H9 (cell line): ENCODE measurements around the gene NKAIN2. TPM values are rescaled to one million over a fixed set of nuclear protein-coding genes. Genes with fewer than 3 reads are reported as not detected.

Experiments
- DNase-seq: peaks from one replicate; pipeline ENCODE4 v3.0.0-alpha.2; 2017
- H2AFZ ChIP-seq: one replicate; pipeline ENCODE4 v1.6.1; 2013; ENCODE audit warnings: mild to moderate bottlenecking, low read length, control low read depth, moderate library complexity
- H2AK5ac ChIP-seq: 2 replicates; pipeline ENCODE4 v1.6.1; 2013; ENCODE audit warnings: low read length, control low read depth, mixed read lengths; ENCODE audit not compliant: insufficient read length
- H2BK120ac ChIP-seq: one replicate; pipeline ENCODE4 v1.6.1; 2013; ENCODE audit warnings: low read depth, mild to moderate bottlenecking, low read length, control low read depth, inconsistent platforms; ENCODE audit not compliant: poor library complexity, severe bottlenecking
- H2BK12ac ChIP-seq: 2 replicates; pipeline ENCODE4 v1.6.1; 2013; ENCODE audit warnings: low read length, control low read depth, mixed read lengths, low read depth; ENCODE audit not compliant: insufficient read length
- H2BK15ac ChIP-seq: 2 replicates; pipeline ENCODE4 v1.6.1; 2013; ENCODE audit warnings: low read depth, low read length, control low read depth
- H2BK20ac ChIP-seq: one replicate; pipeline ENCODE4 v1.6.1; 2013; ENCODE audit warnings: low read depth, mild to moderate bottlenecking, low read length, control low read depth, inconsistent platforms; ENCODE audit not compliant: poor library complexity, severe bottlenecking
- H2BK5ac ChIP-seq: 2 replicates; pipeline ENCODE4 v1.6.1; 2013; ENCODE audit warnings: low read length, control low read depth, mixed read lengths; ENCODE audit not compliant: insufficient read length
- H3K14ac ChIP-seq: 2 replicates; pipeline ENCODE4 v1.6.1; 2013; ENCODE audit warnings: low read length, control low read depth; ENCODE audit not compliant: insufficient read depth
- H3K18ac ChIP-seq: 2 replicates; pipeline ENCODE4 v1.6.1; 2013; ENCODE audit warnings: low read depth, mild to moderate bottlenecking, mixed read lengths, low read length, control low read depth; ENCODE audit not compliant: insufficient read length
- H3K23ac ChIP-seq: 2 replicates; pipeline ENCODE4 v1.6.1; 2013; ENCODE audit warnings: low read length, control low read depth, mixed read lengths, low read depth; ENCODE audit not compliant: insufficient read length
- H3K23me2 ChIP-seq: 2 replicates; pipeline ENCODE4 v1.6.1; 2013; ENCODE audit warnings: low read depth, mild to moderate bottlenecking, mixed read lengths, low read length, control low read depth; ENCODE audit not compliant: insufficient read length, poor library complexity, severe bottlenecking
- H3K27ac ChIP-seq: 2 replicates; pipeline ENCODE4 v1.5.1; 2013; ENCODE audit warnings: low read length, control low read depth, mixed read lengths, low read depth; ENCODE audit not compliant: insufficient read length
- H3K27me3 ChIP-seq: 2 replicates; pipeline ENCODE4 v1.6.1; 2013; ENCODE audit warnings: low read length, control low read depth, inconsistent platforms; ENCODE audit not compliant: insufficient read depth
- H3K4ac ChIP-seq: 2 replicates; pipeline ENCODE4 v1.6.1; 2013; ENCODE audit warnings: low read depth, mild to moderate bottlenecking, control low read depth, inconsistent platforms, low read length, moderate library complexity
- H3K4me1 ChIP-seq: 2 replicates; pipeline ENCODE4 v1.6.1; 2013; ENCODE audit warnings: low read length, control low read depth, inconsistent platforms; ENCODE audit not compliant: insufficient read depth
- H3K4me2 ChIP-seq: 2 replicates; pipeline ENCODE4 v1.6.1; 2013; ENCODE audit warnings: low read length, control low read depth, mixed read lengths; ENCODE audit not compliant: insufficient read length, insufficient read depth
- H3K56ac ChIP-seq: 2 replicates; pipeline ENCODE4 v1.6.1; 2013; ENCODE audit warnings: low read depth, mild to moderate bottlenecking, mixed read lengths, low read length, control low read depth; ENCODE audit not compliant: insufficient read length
- H3K79me1 ChIP-seq: 2 replicates; pipeline ENCODE4 v1.6.1; 2013; ENCODE audit warnings: low read depth, mild to moderate bottlenecking, moderate library complexity, low read length, control low read depth, inconsistent platforms; ENCODE audit not compliant: insufficient read depth, poor library complexity, severe bottlenecking
- H3K79me2 ChIP-seq: 2 replicates; pipeline ENCODE4 v1.6.1; 2013; ENCODE audit warnings: low read length, control low read depth, inconsistent platforms; ENCODE audit not compliant: insufficient read depth
- H3K9ac ChIP-seq: 2 replicates; pipeline ENCODE4 v1.6.1; 2013; ENCODE audit warnings: low read length, control low read depth, mixed read lengths; ENCODE audit not compliant: insufficient read length; ENCODE audit errors: extremely low read depth
- H3K9me3 ChIP-seq: one replicate; pipeline ENCODE4 v1.6.1; 2013; ENCODE audit warnings: low read depth, low read length, inconsistent platforms; ENCODE audit not compliant: control insufficient read depth
- H3T11ph ChIP-seq: one replicate; pipeline ENCODE4 v1.6.1; 2013; ENCODE audit warnings: mild to moderate bottlenecking, low read length, control low read depth, inconsistent platforms
- H4K20me1 ChIP-seq: one replicate; pipeline ENCODE4 v1.6.1; 2013; ENCODE audit not compliant: control insufficient read depth, insufficient read length, insufficient read depth
- H4K5ac ChIP-seq: 2 replicates; pipeline ENCODE4 v1.6.1; 2013; ENCODE audit warnings: low read depth, mild to moderate bottlenecking, mixed read lengths, low read length, control low read depth; ENCODE audit not compliant: insufficient read length
- H4K8ac ChIP-seq: replicated peaks from 2 replicates; pipeline ENCODE4 v1.6.1; 2013; ENCODE audit warnings: low read length, control low read depth, mixed read lengths, low read depth; ENCODE audit not compliant: insufficient read length
- H4K91ac ChIP-seq: 2 replicates; pipeline ENCODE4 v1.6.1; 2013; ENCODE audit warnings: low read depth, mild to moderate bottlenecking, moderate library complexity, mixed read lengths, low read length, control low read depth; ENCODE audit not compliant: insufficient read length
- H3K27ac Mint-ChIP-seq, 3 experiments: 2 replicates in 2 of 3; 3 replicates in 1 of 3; pipeline ENCODE4 v1.8.0; 2020 to 2021; ENCODE audit warnings: mixed read lengths in 3 of 3, mild to moderate bottlenecking in 1 of 3, moderate library complexity in 1 of 3
- H3K27me3 Mint-ChIP-seq: 2 replicates; pipeline ENCODE4 v1.8.0; 2021; ENCODE audit warnings: low read depth, mild to moderate bottlenecking, moderate library complexity, mixed read lengths
- H3K36me3 Mint-ChIP-seq, 3 experiments: 2 replicates in 2 of 3; 3 replicates in 1 of 3; pipeline ENCODE4 v1.8.0; 2020 to 2021; ENCODE audit warnings: low read depth in 3 of 3, mixed read lengths in 3 of 3; ENCODE audit not compliant: insufficient read depth in 1 of 3
- H3K4me1 Mint-ChIP-seq, 2 experiments: 2 replicates each; pipeline ENCODE4 v1.8.0; 2020; ENCODE audit warnings: mixed read lengths in 2 of 2
- H3K4me3 Mint-ChIP-seq, 2 experiments: 2 replicates in 1 of 2; 3 replicates in 1 of 2; pipeline ENCODE4 v1.8.0; 2020 to 2021; ENCODE audit warnings: mild to moderate bottlenecking in 2 of 2, mixed read lengths in 2 of 2, moderate library complexity in 1 of 2
- H3K9me3 Mint-ChIP-seq, 2 experiments: 2 replicates in 1 of 2; 3 replicates in 1 of 2; pipeline ENCODE4 v1.8.0; 2020; ENCODE audit warnings: mild to moderate bottlenecking in 2 of 2, mixed read lengths in 2 of 2, moderate library complexity in 1 of 2
- WGBS: extraction: QIAGEN DNeasy Blood & Tissue Kit; methylation state at CpG from one replicate; pipeline ENCODE4 v1.1.7; 2013; ENCODE audit warnings: missing lambda C conversion rate, low lambda C conversion rate, mixed read lengths; ENCODE audit not compliant: insufficient read length; ENCODE audit errors: extremely low coverage; 5-methylcytosine and 5-hydroxymethylcytosine counted together
- total RNA-seq: library from RNA; stranded (reverse); gene quantifications from 2 replicates; pipeline ENCODE4 v1.2.1, GENCODE V29; 2021
- TF ChIP-seq, protein P1 (sequence below): fragments of 200-600 bp; sonication (generic); conservative IDR thresholded peaks from 3 replicates; pipeline ENCODE4 v1.8.0; 2021; ENCODE audit warnings: antibody characterized with exemption, mild to moderate bottlenecking

Gene NKAIN2
- total RNA-seq, 1 experiment from 2014 or later = 0.17 TPM

DNA sequence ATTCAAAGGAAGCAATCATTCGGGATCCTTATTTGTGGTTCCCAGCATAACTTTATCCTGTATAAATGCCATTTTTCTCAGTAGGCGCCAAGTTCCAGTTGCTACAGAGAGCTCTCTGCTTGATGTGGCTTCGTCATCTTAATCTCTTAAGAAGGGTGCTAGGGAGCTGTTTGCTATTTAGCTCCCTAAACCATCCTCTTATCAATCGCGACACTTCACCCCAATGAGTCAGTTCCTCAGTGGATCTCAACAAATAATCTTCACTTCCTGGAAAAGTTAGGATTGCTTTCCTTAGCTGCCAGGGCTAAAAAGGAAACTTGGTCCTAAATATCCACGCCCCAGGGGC, 1.3 kb upstream of the NKAIN2 start:
- Histone ChIP-seq H2BK12ac (no peak overlapping the region), H3K4me2 (peak overlapping the region; percentile 61), H3K27ac (no peak overlapping the region), H3K79me1 (no peaks in the 10 kb centered on the region), H3T11ph (no peak overlapping the region), H3K27me3 (peaks cover 19% of the 10 kb centered on the region), H2BK15ac (no peak overlapping the region), H3K79me2 (no peaks in the 10 kb centered on the region), H2AK5ac (no peak overlapping the region), H4K8ac (no peak overlapping the region), H3K56ac (no peak overlapping the region), H3K4ac (no peak overlapping the region), H2BK5ac (no peak overlapping the region), H2BK120ac (no peak overlapping the region), H3K9ac (no peak overlapping the region), H3K18ac (no peak overlapping the region), H3K4me1 (no peaks in the 10 kb centered on the region), H3K23me2 (peaks cover 12% of the 10 kb centered on the region), H4K20me1 (no peaks in the 10 kb centered on the region), H4K91ac (no peak overlapping the region), H3K23ac (no peak overlapping the region), H4K5ac (no peak overlapping the region), H3K9me3 (no peaks in the 10 kb centered on the region), H2AFZ (no peak overlapping the region), H2BK20ac (no peak overlapping the region), H3K14ac (no peak overlapping the region)
- H3K27me3 Mint-ChIP-seq = peaks cover 80% of the 10 kb centered on the region
- DNase-seq = no peak
- peak overlapping the region in 1 of 2 experiments; percentile 93; a peak in 3 of 5 replicates for H3K4me3 Mint-ChIP-seq
- no CpG with 5 or more reads among the region's 6 CpGs for WGBS
- no peak overlapping the region for H3K27ac Mint-ChIP-seq
- no peaks in the 10 kb centered on the region for H3K36me3 Mint-ChIP-seq
- peaks cover 8% of the 10 kb centered on the region in 2 experiments for H3K4me1 Mint-ChIP-seq
- TF ChIP-seq, protein P1, sequence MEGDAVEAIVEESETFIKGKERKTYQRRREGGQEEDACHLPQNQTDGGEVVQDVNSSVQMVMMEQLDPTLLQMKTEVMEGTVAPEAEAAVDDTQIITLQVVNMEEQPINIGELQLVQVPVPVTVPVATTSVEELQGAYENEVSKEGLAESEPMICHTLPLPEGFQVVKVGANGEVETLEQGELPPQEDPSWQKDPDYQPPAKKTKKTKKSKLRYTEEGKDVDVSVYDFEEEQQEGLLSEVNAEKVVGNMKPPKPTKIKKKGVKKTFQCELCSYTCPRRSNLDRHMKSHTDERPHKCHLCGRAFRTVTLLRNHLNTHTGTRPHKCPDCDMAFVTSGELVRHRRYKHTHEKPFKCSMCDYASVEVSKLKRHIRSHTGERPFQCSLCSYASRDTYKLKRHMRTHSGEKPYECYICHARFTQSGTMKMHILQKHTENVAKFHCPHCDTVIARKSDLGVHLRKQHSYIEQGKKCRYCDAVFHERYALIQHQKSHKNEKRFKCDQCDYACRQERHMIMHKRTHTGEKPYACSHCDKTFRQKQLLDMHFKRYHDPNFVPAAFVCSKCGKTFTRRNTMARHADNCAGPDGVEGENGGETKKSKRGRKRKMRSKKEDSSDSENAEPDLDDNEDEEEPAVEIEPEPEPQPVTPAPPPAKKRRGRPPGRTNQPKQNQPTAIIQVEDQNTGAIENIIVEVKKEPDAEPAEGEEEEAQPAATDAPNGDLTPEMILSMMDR = no peak
- H3K9me3 Mint-ChIP-seq = no peaks in the 10 kb centered on the region
